GM18502 (cell line): ENCODE results near the gene ZNF469.
"Not testable (repeated sequence)": the region's sequence is repeated elsewhere in the genome, so short reads cannot be mapped to it uniquely, and the experiment has no call there.

Experiments used
- ATAC-seq: cut with Tn5 transposase; IDR thresholded peaks from one replicate; pipeline ENCODE4 v1.9.1; 2021; ENCODE audit warnings: mild to moderate bottlenecking; ENCODE audit not compliant: unreplicated experiment, poor library complexity

The ZNF469 gene

DNA sequence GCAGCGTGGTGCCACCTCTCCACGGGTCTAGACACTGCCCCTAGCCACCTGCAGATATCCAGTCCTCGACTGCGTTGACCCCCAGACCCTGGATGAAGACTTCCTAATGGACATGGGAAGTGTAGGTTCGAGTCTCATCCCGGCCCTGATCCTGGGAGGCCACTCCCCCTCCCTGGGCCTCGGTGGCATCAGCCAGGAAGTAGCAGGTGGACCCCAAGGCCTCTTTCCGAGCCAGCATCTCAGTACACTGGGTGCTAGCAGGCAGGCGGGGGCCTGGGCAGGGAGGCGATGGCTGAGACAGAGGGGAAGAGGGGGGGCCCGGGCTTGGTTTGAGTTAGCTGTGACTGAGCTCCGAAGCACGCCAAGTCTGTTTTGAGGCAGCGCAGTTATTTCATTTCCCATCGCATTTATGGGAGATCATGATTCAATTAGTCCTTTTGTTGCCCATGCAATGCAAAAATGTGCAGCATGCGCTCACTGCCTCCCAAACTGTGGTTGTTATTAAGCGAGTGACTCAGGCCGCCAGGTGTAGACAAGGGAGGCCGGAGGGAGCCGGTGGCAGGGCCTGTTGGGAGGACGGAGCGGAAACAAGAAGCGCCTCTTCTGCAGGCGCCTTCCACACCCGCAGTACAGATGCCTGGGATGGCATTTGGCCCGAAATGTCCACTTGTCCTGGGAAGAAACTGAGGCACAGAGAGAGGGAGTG is 25.3 kb upstream of the ZNF469 start:
- no peak for ATAC-seq

DNA sequence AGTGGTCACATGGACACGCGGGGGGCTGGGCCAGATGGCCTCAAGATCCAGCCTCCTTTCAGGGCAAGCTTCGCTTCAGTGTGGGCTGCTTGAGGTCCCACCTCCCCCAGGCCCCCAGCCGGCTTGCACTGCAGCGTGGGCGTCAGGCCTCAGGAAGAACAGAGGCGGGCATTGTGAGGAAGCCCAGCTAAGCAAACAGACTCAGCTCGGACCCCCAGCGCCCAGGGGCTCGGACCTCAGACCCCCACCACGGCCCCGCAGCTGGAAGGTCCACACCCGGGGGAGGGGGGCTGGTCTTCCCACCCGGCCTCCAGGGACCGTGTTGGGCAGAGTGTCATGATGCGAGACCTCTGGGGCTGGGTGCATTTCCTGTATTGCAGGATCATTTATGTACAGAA is 24.7 kb upstream of the ZNF469 start:
- no peak for ATAC-seq

DNA sequence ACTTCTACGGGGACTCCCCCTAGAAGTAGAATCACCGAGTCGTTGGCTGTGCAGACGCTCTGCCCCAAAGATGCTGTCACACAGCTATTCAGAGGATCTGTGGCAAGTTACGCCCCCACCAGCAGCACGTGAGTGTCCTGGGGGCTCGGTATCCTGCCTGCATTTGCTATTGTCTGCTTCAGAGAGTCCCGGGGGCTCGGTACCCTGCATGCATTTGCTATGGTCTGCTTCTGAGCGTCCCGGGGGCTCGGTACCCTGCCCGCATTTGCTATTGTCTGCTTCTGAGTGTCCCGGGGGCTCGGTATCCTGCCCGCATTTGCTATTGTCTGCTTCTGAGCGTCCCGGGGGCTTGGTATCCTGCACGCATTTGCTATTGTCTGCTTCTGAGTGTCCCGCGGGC is 23.8 kb upstream of the ZNF469 start:
- no peak for ATAC-seq

DNA sequence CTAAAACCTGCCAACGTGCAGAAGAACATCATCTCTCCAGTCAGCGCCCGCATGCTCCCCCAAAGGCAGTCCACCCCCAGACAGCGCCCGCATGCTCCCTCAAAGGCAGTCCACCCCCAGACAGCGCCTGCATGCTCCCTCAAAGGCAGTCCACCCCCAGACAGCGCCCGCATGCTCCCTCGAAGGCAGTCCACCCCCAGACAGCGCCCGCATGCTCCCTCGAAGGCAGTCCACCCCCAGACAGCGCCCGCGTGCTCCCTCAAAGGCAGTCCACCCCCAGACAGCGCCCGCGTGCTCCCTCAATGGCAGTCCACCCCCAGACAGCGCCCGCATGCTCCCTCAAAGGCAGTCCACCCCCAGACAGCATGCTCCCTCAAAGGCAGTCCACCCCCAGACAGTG is 22.4 kb upstream of the ZNF469 start:
- ATAC-seq, result not testable (repeated sequence)

DNA sequence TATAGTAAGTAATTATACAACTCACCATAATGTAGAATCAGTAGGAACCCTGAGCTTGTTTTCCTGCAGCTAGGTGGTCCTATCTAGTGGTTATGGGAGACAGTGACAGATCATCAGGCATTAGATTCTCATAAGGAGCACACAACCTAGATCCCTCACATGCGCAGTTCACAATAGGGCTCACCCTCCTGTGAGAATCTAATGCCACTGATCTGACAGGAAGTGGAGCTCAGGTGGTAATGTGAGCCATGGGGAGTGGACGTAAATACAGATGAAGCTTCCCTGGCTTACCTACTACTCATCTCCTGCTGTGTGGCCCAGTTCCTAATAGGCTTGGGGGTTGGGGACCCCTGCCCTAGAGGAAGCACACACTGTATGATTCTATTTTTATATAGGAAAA is 21.8 kb upstream of the ZNF469 start:
- ATAC-seq, result no peak

DNA sequence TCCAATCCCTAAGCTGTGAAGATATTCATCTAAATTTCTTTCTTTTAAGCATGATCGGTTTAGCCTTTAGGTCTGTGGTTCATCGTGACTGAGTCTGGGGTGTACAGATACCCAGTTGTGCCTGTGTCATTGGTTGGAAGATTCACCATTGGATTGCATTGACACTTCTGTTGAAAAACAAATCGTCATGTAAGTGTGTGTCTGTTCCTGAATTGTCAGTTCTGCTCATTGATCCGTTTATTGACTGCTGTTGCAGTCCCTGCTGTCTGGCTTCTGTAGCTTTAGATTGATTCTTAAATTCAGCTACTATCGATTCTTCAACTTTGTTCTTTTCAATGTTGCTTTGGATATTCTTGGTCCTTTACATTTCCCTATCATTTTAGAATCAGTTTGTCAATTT is 21.0 kb upstream of the ZNF469 start:
- ATAC-seq, result no peak

DNA sequence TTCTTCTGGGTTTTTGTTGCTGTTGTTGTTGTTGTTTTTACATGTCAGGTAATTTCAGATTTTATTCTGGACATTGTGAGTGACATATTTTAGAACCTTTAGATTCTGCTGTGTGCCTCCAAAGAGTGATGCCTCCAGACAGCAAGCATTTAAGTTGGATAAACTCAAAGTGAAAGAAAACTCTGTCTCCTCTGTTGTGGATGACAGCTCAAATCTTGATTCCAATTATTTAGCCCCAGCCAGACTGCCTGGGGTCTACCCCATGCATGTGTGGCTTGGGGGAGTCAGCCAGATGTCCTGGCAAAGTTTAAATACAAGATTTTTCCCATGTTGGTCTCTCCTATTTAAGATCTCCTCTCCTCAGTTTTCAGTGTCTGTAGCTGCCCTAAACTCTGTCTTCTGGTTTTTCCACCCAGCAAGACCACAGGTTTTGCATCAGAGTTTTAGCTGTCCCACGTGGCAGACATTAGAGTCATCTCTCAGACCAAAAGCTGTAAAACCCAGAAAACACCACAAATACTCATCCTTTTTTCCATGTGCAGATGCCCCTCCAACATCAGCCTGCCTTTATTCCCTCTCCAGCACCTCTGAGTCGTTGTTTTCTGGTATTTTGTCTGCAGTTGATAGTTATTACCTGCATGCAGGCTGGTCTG is 19.4 kb upstream of the ZNF469 start:
- ATAC-seq, result no peak

DNA sequence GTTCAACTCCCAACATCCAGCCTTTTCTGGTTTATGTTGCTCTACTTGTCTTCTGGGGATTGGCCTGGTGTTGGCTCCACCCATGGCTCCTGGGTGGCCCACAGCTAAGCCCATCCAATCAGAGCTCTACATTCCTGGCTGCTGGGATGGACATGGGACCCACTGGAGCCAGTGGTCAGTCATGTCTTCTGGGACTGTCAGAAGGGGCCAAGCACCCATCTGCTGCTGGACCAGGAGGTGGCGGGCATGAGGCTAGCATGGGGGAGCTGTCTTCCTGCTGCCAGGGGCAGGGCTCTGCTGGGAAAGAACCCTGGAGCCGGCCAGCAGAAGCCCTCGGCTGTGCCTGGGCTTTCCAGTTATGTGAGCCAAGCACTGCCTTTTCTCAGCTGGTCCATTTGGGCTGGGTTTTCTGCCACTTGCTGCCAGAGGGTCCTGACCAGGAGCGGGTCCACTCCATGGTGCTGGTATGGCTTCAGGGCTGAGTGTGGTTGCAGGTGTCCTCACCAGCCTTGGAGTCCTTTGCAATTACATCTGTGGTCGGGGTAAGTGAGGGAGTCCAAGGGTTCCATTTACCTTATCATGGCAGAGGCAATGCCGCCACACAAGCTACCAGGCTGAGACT is 17.4 kb upstream of the ZNF469 start:
- no peak for ATAC-seq

DNA sequence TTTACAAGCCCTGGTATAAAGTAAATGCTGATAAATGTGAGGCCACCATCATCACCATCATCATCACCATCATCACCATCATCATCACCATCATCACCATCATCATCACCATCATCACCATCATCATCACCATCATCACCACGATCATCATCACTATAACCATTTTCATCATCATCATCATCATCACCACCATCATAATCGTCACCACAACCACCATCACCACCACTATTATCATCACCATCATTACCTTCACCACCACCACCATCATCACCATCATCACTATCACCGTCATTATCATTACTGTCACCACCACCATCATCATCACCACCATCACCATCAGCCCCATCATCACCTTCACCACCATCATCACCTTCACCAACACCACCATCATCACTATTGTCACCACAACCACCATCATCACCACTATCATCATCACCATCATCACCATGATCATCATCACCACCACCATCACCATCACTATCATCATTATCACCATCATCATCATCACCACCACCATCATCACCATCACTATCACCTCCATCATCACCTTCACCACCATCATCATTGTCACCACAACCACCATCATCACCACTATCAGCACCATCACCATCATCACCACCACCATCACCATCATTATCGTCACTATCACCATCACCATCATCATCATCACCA is 16.6 kb upstream of the ZNF469 start:
- no peak for ATAC-seq

DNA sequence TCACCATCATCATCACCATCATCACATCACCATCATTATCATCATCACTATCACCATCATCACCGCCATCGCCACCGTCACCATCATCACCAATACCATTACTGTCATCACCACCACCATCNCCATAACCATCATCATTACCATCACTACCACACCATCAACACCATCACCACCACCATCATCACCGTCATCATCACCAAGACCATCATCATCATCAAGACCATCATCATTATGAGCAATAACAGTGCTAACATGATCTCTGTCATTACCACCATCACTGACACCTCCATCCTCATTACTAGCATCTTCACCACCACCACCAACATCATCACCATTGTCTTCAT is 16.1 kb upstream of the ZNF469 start:
- ATAC-seq, result no peak

DNA sequence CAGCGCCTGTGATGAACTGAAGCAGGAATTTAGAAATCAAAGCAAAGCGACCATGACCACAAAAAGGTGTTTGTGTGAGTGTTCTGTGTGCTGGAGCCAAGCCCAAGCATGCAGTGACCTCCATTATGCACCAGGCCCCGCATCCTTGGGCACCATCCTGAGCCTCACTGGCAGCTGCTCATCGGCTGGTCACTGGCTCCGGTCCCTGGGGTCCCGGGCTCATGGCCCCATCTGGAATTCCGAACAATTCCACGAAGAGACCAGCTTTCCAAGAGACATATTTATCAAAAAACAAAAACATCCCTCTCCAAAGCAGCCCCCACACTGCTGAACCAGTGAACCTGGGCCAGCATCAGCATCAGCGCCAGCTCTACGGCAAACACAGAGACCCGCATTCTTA is 15.2 kb upstream of the ZNF469 start:
- ATAC-seq, result no peak

DNA sequence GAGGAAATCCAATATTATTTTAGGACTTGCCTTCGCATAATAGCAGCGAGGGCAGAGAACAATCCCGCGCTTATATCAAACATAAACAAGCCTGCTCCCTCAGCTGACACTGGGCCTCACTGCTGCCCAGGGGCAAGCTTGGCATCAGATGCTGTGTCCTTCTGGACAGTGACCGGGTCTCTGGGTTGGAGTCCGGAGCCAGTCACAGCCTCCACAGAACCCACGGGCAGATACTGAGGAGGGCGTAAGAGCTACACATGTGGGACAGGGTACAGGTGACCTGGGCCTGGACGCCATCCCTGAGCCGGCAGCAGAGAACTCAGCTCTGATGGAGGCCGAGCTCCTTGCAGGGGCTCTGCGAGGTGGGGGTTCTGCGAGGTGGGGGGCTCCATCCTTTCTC is 14.7 kb upstream of the ZNF469 start:
- ATAC-seq, result no peak

DNA sequence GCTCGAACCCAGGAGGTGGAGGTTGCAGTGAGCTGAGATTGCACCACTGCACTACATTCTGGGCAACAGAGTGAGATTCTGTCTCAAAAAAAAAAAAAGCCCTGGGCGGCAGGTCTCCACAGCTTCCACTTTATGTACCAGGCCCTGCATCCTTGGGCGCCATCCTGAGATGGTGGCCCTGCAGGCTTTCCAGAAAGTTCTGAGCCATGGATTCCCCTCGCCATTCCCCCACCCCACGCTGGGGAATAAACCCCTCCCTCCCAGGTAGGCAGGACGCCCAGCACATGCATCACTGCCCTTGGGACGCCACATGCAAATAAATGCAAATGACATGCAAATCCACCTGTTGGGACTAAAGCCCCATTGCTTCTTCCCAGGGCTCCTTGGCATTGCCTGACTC is 13.8 kb upstream of the ZNF469 start:
- no peak for ATAC-seq

DNA sequence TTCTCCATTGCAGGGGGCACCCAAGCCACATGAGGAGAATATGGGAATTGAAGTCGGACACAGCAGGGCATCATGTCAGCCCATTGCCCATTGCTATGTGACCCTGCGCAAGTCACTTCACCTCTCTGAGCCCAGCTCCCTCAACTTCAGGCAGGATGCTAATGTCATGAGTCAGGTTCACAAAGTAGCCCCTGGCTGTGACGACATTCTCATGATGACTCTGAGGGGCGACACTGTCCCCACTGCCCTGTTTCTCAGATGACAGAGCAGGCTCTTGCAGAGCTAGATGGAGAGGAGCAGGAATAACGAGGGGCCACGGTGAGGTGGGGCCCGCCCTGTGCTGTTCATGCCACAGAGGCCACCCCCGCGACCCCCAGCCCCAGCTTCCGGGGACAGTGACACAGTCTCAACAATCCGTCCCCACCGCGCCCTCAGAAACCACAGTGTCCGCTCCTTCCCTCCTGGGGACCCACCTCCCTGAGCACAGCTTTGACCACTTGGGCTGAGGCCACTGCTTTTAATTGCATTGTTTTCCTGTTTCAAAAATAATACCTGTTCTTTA is 13.2 kb upstream of the ZNF469 start:
- ATAC-seq, result no peak

DNA sequence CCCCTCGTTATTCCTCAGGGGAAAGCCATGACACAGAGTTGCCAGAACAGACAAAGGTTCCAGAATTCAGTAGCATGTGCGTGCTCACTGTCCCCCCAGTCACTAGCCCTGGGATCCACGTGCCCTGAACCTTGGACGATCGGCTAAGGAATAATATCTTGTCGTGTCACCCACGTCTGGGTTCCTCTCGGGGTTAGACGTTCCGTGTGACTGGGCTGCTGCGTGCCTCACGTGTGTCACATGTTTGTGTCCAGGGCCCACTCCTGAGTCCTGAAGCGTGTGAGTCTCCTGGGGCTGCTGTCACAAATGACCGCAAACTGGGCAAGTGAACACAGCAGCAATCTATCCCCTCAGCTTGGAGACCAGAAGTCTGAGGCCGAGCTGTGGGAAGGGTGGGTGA is 12.4 kb upstream of the ZNF469 start:
- no peak for ATAC-seq

DNA sequence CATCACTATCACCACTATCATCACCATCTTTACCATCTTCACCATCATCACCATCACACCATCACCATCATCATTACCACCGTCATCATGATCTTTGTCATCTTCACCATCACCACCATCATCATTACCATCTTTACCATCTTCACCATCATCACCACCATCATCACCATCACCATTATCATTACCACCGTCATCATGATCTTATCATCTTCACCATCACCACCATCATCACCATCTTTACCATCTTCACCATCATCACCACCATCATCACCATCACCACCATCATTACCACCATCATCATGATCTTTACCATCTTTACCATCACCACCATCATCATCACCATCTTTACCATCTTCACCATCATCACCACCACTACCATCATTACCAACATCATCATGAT is 10.2 kb upstream of the ZNF469 start:
- ATAC-seq, result no peak

DNA sequence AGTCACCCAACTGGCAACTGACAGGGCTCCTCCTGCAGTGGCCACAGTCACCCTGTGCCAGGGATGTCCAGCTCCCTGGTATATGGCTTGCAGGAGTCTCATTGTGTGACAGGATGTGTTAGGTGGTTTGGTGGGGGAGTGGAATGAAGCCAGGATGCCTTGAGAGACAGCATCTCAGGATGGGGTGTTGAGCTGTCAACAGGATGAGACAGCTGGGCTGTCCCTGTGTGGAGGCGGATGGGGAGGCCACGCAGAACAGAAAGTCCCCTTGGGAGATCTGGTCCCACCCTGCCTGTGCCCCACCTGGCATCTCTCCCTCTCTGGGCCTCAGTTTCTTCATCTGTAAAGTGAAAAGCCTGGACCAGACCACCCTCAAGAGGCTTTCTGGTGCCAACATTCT is 9.5 kb upstream of the ZNF469 start:
- ATAC-seq, result no peak

DNA sequence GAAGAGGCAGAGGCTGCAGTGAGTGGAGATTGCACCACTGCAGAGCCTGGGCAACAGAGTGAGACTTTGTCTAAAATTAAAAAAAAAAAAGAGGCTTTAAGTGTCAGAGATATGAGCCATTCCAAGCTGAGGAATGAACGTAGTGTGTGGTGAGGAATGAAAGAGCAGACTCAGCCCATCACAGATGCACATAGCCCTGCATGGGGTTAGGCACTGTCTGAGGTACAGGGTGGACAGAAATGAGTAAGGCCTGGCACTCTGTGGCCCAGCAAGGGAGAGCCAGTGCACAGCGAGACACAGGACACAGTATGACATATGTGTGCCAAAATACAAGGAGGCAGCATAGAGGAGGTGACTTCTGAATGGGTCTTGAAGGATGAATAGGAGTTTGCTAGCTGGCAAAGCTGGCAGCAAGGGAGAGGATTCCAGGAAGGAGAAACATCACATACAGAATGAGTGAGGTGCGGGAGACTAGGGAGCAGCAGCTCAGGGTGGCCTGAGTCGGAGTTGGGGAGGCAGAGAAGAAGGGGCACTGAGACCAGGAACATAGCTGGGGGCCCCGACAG is 8.7 kb upstream of the ZNF469 start:
- ATAC-seq, result no peak

DNA sequence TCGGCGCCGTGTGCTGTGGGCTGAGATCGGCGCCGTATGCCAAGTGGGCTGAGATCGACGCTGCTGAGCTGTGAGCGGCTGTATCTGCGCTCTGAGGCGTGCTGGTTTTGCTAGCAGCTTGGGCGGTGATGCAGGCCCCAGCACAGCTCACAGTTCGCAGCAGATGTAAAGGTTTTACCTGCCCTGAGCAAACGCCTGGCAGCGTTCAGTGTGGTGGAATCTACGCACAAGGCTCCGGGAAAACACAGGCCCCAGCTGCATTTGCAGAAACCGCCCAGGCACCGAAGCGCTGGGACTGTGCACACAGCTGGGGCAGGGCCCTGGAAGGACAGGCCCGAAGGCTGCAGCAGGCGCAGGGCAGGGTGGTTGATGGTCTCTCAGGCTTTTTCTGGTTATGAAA is 8.0 kb upstream of the ZNF469 start:
- ATAC-seq, result no peak

DNA sequence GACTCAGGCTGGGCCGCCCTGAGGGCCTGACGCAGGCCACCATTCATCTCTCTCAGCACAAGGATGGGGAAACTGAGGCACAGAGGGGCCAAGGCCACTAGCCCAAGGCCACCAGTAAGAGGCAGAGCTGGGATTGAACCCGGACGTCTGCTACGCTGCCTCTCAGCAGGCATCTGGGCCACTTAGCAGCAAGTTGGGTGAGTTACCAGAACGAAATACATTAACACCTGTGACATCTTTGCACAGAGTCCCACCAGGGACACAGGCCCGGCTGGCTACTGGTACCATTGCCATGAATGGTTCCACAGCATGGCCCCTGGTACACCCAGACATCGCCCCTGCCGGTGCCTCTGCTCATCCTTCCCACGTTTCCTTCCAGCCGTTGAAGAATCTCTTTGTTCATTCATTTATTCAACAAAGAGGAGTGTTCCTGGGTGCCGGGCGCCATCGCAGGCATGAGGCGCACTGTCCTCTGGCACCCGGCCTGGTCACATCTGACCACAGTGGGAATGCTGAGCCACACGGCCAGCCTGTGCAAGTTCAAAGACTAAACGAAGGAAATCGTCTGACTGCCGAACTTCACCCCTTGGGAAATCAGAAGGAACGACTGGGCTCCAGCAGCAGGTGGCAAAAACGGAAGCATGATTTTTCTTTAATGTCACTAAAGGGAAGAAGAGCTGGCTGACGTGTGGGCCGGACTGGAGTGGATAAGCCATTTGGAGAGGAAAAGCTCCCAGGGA is 7.4 kb upstream of the ZNF469 start:
- ATAC-seq, result no peak
